GM18519 (cell line): ENCODE results near the gene SPINK1.
"Not testable (repeated sequence)": the region's sequence is repeated elsewhere in the genome, so short reads cannot be mapped to it uniquely, and the experiment has no call there.

Source experiments
- ATAC-seq: cut with Tn5 transposase; IDR thresholded peaks from one replicate; pipeline ENCODE4 v1.9.1; 2021; ENCODE audit warnings: mild to moderate bottlenecking, moderate library complexity; ENCODE audit not compliant: unreplicated experiment, low FRiP score

The SPINK1 gene

DNA sequence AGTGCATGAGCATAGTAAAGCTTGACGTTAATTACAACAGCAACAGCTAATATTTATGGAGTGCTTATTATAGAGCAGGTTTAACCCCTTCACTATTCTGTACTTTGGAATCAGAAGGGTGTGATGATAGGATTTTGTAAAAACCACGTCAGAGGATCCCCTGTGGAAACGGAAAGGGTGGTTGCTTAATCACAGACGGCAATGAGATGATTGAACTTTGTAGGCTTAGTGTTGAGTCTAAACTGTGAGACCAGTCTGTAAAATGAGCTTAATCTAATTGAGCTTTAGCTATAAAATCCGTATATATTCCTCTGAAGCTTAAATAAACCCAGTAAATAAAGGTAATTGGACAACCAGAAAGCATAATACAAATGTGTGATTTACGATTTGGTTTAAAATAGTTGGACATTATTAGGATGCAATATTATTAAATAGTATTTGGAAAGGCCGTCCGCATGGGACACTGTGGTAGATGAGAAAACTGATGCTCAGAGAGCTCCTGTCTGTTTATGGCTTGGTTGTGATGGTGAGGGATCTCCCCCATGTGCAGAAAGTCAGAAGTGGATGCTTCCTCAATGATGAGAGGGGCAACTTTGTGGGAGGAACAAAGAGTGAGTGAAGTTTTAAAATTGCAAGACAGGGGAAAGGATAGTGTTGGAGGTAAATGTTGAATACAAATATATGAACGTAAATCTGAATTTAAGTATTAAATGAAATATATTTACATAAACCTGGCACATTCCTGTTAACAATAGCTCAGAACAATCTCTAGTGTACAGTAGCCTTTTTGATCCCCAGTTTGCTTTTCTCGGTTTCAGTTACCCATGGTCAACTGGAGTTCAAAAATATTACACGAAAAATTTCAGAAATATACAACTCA, 23.7 kb upstream of the SPINK1 start:
- no peak for ATAC-seq

DNA sequence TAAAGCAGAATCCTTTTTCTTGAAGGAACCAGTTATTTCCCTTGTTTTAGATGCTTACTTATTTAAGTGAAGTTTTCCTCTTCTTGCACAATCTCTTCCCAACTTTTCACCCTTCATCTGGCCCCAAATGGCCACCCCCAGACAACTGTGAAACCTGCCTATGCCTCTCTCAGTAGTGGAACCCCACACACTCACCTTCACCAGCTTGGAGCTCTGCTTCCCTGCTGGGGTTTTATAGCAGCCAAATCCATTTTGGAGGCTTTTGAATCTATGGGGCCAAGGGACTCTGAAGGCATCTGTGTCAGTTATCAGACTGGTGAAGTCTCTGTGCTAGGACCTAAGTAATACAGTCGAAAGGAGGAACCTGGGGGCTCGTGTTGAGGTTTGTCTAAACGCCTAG, 22.9 kb upstream of the SPINK1 start:
- no peak for ATAC-seq

DNA sequence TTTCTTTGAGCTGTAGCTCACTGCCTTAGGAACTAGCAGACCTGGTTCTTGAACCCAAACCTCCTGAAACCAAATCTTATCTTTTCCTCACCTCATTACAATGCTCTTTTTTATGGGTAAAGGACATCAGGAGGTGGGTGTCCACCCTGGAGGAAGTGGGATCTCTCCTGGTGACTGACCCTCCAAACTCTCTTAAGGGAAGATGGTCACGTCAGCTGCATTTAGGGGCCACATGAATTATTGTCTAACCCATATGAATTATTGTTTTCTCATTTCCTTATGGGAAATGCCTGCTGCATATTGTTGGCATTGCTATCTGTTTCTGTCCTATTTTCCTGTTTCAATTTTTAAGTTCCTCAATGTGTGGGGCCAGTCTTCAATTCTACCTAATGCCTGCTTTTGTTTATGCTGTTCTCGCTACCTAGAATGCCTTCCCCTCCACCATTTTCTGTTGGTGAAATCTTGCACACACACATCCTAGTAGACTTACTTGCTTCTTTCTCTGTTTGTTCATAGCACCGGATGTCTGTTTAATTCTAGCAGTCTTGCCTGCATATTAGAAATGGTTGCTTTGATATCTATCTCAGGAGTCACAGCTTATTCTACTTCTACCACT, 22.0 kb upstream of the SPINK1 start:
- no peak for ATAC-seq

DNA sequence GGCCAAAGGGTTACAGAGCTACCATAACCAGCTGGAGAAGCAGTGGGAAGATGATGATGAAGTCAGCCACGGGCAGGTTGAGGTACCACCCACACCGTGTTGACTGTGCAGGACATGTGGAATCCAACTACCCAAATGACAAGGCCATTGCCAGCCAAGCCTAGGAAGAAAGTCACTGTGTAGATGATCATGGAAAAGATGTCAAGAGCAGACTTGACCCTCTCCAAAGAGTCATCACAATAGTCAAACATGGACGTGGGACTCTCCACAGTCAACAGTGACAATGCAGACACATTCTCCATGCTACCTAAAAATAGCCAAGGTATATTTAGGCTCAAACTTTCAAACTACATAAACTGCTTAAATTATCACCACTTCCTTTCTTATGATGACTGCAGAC, 20.9 kb upstream of the SPINK1 start:
- ATAC-seq: no peak

DNA sequence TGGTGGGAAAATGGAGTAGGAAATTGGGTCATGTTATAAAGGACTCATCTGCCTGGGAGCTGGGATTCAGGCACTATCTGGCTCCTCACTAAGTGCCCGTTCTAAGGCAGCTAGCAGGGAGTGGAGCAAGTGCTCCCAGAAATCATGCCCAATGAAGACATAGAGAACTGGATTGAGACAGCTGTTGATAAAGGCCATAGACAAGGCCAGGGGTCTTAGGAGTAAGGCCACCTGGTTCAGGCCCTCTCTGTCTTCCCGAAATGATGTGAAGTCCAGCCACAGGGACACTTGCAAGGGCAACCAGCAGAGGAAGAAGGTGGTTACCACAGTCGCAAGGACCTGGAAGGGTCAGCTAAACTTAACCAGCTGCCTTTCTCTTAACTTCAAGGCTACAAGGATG, 20.1 kb upstream of the SPINK1 start:
- ATAC-seq: no peak

DNA sequence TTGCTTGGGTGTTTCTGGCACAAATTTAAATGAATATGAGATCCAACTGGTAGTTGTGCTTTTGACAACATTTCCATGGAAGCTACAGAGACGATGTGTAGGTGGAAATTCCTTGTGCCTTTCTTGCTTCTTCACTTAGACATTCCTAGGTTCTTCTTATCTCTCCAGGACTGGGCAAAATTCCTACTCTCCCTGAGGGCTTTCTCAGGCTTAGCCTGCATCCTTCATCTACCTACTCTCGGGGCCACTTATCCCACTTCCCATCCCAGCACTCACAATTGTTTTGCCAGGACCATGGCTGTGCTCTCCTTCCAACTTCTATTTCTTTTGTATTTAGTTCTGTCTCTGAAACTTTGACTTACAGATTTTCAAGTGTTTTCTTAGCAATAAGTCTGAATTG, 17.8 kb upstream of the SPINK1 start:
- ATAC-seq: no peak

DNA sequence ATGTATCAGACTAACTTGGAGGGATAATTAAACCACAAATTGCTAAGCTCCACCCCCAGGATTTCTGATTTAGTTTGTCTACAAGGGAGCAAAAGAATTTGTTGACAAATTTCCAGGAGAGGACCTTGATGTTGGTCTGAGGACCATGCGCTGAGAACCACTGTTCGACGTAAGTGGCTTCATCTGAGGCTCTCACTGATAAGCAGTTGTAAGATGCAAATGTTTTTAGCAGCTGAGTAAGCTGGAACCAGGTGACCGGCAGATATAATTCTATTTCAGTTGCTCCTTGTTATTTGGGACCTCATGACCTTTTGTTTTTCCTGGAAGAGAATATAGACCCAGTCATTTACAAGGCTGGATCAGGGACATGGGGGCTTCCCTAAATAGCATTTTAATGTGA, 14.1 kb upstream of the SPINK1 start:
- no peak for ATAC-seq

DNA sequence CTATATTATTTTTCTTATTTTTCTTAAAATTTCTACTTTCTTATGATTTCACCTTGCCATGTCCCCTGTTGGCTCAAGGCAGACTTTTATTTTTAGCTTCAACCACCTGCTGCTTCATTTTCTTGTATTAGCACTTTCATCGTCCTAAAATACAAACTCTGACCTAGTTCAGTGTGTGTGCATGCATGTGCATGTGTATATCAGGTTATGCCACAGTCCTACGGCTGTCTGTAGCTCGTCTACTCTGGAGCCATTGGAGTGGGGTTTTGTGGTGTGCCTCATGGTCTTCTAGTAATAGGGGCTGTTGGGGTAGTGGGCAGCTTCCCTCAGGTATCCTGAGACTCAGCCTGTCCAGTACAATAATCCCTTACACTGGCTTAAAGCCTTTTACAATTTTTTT, 13.4 kb upstream of the SPINK1 start:
- ATAC-seq: no peak

DNA sequence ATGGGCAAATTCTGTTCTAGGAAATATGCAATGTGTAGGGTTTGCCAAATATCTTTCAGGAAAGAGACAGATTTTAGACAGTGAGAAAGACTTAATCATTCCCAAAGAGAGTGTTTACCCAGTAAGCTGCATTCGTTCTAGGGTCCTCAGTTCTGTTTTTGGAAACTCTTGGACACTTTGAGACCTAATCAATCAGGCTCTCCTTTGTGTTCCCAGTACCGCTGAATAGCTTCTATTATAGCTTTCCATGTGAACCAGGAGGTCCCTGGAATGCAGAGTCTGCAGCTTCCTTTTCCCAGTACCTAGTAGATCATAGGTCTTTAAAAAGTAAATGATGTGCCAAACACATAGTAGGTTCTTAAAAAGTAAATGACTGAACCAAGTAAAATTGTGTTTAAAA, 11.4 kb upstream of the SPINK1 start:
- ATAC-seq: no peak

DNA sequence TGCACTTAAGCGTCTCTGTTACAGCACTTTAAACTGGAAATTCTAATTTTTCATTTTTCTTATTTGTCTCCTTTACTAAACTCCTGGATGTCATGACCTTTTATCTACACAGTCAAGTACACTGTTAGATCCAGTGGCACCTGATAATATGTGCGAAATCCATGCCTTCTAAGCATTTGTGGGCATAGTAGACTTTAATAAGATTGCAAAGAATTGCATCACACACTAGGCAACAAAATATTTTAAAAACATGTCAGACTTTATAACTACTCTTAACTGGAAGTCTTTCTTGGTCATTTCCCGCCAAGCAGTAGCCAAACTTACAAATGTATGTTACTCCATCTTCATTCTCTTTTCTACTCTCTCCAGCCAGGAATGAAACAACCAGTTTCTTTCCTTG, 5.0 kb upstream of the SPINK1 start:
- ATAC-seq: no peak

DNA sequence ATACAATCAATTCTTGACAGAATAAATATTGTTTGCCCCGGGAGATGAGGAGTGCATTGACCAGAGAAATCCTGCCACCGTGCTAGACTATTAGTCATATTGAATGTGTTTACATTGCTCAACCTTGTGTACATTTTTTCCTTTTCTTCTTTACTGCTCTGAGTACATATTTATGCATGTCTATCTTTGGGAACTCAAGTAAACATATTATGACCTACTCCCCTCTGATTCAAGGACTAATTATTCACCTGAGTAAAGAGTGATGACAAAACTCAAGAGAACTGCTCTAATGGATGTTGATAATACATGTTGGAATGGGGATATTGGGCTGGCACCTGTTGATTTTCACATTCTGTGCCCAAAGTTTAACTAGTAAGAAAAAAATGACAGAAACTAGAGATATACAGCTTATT, 3.9 kb upstream of the SPINK1 start:
- ATAC-seq: no peak

DNA sequence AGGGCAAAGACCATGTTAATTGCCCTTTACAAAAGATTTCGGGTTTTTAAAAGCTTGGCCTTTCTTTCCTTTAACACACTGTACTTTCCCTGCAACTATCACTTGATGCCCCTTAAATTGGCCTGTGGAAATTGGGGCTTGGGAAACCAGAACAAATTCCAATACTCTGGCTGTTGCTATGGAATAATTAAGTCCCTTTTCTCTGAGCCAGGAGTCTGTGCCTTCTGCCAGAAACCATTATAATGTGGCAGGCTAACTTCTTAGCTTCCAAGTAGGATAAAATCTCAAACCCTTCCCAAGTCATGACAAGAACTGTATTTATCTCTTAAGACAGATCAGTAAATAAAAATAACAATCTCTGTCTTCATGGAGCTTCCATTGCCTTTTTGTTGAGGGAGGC, 1.1 kb upstream of the SPINK1 start:
- no peak for ATAC-seq

DNA sequence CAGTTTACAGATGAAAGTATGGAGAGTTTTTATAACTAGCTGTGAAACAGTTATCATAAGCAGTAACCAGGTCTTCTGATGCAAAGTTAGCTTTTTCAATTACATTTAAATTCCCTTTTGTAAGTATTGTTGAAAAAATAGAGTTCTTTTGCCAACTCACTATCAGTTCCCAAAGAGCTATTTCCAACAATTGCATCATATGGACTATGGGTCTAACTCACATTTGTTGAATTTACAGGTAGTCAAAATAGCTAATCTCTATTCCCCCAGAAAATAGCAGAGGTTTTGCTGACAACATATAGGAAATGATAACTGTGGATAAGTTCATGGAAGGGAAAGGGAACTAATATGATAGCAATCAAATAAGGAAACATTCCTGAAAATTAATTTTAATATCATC, 1.4 kb downstream of the SPINK1 start:
- no peak for ATAC-seq

DNA sequence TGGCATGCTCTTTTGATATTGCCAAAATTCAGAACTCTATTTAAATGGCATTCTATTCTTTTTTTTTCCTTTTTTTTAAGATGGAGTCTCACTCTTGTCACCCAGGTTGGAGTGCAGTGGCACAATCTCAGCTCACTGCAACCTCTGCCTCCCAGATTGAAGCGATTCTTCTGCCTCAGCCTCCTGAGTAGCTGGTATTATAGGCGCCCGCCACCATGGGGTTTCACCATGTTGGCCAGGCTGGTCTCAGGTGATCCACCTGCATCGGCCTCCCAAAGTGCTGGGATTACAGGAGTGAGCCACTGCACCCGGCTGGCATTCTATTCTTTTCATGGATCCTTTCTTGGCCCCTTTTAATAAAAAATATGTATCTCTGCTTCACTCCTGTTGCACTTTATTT, 4.5 kb downstream of the SPINK1 start:
- ATAC-seq: not testable (repeated sequence)

DNA sequence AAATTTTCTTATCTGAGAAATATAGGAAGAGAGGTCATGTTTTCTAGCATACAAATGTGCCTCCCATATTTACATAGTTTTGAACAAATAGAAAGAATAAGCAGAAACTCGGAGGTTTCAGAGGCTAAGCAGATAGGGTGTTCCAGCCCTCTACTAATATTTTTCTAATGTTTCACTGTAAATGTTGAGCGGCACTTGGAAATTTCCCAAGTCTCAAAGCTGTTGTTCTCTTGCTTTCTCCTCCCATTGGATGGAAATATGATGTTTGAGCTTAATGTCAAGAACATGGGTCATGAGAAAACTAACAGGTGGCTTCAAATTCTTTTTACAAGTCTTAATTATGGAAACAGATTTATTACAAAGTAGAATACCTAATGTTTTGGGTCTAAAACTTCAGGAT, 5.1 kb downstream of the SPINK1 start:
- no peak for ATAC-seq

DNA sequence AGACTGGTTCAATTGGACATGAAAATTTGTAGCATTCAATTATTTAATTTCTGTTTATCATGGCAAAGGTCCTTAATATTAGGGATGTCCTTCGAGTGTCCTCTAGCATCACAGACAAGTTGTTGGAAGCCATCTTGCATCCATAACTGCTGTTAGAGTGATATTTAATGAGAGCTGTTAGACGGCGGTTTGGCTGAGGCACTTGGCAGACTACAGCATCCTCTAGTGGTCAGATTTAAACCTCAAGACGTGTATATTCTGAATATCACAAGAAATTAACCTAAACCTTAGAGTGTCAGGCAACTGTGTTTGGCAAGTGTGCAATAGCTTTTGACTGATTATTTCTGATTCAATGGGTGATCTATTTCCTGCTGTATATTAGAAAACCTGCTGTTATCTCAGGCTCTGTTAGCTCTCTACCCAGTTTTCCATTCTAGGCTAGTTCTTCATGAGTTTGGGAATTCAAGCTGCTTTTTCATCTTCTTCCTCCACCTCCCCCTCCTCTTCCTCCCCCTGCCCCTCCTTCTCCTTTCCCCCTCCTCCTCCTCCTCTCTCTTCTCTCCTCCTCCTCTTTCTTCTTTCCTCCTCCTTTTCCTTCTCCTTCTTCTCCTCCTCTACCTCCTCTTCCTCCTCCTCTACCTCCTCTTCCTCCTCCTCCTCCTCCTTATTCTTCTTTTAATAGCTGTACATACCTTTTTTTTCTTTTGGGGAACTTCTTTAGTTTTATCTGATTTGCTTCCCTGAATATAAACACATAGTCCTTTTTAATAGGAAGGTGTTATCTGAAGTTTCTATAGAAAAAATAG, 8.6 kb downstream of the SPINK1 start:
- ATAC-seq: peak; percentile 93

DNA sequence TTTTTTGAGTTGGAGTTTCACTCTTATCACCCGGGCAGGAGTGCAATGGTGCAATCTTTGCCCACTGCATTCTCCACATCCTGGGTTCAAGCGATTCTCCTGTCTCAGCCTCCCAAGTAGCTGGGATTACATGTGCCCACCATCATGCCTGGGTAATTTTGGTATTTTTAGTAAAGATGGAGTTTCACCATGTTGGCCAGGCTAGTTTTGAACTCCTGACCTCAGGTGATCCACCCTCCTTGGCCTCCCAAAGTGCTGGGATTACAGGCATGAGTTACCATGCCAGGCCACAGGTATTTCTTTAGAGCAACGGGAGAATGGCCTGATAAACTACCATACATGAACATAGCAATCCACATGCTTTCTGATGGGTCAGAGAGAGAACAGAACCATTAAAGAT, 9.2 kb downstream of the SPINK1 start:
- not testable (repeated sequence) for ATAC-seq

DNA sequence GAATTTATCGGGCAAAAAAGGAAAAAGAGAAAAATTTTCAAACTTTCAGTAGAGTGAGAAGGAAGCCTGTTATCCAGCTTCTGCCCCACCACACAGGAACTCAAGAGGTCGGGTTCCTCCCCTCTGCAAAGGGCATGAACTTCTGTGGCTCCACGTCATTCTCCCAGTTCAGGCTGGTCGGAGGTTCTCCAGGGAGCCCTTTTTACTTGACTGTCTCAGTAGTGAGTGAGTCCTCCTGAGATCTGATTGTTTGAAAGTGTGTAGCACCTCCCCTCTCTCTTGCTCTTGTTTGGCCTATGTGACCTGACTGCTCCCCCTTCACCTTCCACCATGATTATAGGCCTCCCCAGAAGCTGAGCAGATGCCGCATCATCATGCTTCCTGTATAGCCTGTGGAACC, 9.7 kb downstream of the SPINK1 start:
- no peak for ATAC-seq

DNA sequence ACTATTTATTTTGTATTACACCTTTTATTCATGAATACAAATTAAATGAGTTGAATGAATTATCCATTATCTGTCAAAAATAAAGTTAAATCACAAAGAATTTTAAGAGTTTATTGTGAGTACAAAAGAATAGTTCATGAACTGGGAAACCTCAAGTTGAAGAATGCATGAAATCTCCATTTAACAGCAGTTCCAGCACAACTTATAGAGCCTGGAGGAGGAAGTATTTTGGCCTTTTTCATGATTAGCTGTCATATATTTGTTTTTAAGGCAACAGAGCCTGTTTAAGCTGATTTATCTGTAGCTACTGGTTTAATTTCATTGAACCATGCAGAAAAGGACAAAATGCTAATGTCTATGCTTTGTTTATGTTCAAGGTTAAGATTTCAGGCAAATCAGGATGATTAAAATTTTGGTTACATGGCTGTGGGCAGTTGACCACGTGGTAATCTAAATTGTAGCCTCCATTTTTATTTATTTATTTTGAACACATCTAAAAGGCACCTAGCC, 12.2 kb downstream of the SPINK1 start:
- no peak for ATAC-seq

DNA sequence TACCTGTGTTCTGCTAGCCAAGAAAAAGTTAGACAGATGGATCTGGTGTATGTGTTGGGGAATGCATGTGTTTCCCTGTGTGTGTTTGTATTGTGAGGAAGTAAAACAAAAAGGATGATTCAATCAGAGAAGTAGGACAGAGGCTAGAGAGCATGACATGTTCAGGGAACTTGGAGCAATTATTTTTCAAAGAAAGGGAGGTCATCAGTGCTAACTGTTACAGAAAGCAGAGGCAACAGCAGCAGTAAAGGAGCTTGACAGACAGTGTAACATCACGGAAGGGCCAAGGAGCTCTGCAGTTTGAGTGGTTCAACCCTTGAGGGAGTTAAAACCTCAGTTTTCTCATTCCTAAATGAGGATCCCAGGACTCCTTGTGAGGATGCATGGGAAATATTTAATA, 13.2 kb downstream of the SPINK1 start:
- no peak for ATAC-seq

DNA sequence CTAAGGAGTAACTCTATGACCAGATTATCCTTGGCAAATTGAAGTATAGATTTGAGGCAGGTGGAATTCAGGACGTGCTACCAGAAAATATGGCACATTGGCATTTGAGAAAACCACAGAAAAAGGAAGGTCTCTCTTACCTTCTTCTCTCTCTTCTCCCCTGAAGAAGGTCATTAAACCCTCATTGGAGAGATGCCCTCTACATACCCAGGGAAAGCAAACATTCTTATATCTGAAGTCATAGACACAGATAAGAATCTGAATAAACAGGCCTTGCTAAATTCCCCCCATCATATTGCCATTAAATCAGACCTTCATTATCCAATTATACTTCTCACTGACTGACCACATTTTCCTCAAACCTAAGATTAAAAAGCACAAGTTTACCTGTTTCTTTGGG, 17.8 kb downstream of the SPINK1 start:
- no peak for ATAC-seq
